Body of pancreas (tissue), 4 donors: ENCODE data around the gene MMD.

ENCODE experiments used
- POLR2A ChIP-seq, 3 donors: fragments of 450-650 bp; IDR thresholded peaks; one replicate each; pipeline ENCODE4 v1.6.1; 2016; ENCODE audit warnings: antibody characterized with exemption in 3 of 3, mild to moderate bottlenecking in 2 of 3
- TF ChIP-seq, protein P1 (sequence below), 7 experiments: fragments of 450-650 bp in 4 of 7; fragments of 200-600 bp in 3 of 7; sonication (generic) in 3 of 7; IDR thresholded peaks; one replicate each; pipeline ENCODE4 v1.5.1; 2016 to 2019; ENCODE audit warnings: antibody characterized with exemption in 7 of 7

DNA sequence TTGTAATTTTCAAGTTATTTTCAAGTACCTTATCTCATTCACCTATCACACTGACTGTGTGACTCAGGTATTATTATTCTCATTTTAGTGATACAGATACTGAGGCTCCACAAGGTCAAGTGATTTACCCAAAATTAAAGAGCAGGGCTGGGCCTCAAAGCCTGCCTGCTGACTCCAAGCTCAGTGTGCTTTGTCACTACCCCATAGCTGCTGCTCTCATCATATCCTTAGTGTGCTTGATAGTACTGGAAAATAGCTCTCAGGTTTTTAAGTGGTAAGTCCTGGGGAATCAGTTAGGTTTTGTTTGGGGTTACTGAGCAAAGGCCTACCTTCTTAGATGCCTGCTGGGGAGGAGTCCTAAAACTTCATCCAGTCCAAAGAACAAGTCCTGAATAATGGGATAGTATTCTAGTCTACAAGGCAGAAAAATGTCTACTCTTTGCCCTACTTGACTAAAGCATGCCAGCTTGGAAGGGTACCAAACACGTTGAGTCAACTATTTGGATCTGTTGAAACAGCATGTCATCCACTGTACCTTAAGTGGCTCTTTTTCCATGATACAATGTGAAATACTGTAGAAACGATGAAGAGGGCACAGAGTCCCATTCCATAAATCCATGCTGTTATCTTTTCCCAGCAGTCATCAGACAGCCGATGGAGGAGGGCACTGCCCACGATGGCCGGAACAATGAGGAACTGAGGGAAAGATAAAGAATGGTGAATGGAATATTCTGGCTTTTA is 10.7 kb downstream of the MMD start:
- TF ChIP-seq POLR2A (IDR thresholded peaks at IDR 0.05): no peak
- TF ChIP-seq, protein P1, sequence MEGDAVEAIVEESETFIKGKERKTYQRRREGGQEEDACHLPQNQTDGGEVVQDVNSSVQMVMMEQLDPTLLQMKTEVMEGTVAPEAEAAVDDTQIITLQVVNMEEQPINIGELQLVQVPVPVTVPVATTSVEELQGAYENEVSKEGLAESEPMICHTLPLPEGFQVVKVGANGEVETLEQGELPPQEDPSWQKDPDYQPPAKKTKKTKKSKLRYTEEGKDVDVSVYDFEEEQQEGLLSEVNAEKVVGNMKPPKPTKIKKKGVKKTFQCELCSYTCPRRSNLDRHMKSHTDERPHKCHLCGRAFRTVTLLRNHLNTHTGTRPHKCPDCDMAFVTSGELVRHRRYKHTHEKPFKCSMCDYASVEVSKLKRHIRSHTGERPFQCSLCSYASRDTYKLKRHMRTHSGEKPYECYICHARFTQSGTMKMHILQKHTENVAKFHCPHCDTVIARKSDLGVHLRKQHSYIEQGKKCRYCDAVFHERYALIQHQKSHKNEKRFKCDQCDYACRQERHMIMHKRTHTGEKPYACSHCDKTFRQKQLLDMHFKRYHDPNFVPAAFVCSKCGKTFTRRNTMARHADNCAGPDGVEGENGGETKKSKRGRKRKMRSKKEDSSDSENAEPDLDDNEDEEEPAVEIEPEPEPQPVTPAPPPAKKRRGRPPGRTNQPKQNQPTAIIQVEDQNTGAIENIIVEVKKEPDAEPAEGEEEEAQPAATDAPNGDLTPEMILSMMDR (IDR thresholded peaks at IDR 0.05): no peak
